Activated CD8-positive, alpha-beta memory T cell treated with anti-CD3 and anti-CD28 coated beads for 24 hours (primary cell): Measurements from ENCODE around the gene RBM47.

ENCODE experiments used
- DNase-seq: peaks from one replicate; pipeline ENCODE4 v3.0.0-alpha.2; 2020

RBM47 gene

DNA sequence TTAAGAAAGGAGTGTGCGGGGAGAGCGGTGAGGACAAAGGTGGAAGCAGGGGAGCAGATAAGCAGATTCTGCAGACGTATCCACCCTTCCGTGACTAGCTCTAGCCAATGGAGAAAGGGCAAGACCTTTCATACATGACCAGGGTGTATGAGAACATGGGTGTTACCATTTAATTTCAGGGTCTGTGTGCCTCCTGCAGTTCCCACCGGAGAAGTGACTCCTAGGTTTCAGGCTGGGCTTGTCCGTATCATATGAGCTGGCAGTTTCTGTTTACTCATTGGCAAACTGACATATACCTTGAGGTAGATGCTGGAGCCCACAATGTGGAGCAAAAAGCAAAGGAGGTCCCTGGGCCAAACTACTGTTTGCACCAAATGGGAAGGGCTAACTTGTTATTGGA, 6.8 kb downstream of the RBM47 start:
- no peak for DNase-seq

DNA sequence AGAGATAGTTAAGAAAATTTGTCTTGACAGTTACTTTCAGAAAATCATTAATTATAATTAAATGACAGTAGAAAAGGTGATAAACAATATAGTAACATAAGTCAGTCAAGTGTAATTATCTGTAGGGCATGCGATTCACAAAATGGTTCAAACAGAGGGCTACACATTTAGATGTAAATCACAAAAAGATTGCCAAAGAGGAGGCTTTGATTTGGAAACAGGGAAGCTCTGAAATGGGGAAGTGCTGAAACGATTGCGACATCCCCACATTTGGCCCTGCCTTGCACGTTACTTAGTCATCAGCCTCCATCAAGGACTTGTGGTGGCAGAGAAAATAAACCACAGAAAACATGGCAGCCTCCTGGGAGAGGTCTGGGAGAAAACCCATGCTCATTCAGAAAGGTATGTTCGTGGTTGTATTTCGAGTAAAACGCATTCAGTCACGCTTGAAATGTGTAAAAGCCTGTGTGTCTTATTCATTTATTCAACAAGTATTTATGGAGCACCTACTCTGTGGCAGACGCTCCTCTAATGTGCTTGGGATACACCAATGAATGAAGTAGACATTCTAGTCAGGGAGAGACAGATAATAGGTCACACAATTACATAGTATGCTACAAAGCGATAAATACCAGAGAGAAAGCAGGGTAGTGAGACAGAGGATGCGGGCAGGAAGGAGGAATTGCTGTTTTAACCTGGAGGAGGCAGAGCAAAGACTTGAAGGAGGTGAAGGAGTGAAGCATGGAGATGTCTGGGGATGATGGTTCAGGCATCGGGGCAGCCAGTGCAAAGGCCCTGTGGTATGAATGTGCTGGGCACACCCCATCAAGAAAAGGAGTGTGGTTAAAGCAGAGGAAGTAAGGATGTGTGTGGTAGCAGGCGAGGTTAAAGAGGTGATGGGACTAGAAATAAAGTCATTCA, 7.8 kb downstream of the RBM47 start:
- no peak for DNase-seq

DNA sequence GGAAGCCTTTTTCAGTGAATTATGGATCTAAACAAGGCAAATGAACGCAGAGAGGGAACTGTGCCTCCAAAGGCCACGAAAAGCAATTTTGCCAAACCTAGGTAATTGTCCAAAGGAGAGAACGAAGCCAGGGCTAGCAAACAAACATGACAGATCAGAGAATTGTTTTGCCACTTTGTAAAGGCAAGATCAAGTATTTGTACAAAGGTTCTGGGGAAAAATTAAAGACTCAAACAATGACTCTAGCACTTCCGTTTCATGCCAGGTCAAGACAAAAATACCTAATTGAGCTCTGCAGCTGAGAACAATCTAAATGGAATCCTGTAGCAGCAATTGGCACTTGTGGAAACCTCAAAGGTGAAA, 8.5 kb downstream of the RBM47 start:
- DNase-seq: no peak

DNA sequence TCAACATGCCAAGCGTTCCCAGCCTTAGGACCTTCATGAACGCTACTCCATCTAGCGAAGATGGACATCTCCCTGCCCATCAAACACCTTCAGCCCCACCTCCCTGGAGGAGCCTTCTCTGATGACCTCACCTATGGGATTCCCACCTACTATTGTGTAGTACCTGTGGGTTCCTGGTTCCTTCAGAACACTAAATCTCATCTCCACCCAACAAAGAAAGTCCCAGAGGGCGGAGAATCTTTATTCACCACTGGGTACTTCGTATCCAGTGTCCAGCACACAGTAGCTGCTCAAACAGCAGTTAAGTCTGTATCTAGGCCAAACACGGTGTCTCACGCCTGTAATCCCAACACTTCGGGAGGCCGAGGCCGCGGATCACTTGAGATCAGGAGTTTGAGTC, 10.1 kb downstream of the RBM47 start:
- no peak for DNase-seq

DNA sequence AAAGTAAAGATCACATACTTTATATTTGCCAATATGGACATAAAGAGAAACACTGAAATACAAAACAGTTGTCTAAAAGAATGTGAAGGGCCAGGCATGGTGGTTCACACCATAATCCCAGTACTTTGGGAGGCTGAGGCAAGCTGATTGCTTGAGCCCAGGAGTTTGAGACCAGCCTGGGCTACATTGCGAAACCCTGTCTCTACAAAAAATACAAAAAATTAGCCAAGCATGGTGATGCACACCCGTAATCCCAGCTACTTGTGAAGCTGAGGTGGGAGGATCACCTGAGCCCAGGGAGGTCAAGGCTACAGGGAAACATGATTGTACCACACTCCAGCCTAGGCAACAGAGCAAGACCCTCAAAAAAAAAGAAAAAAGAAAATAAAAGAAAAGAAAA, 11.8 kb downstream of the RBM47 start:
- DNase-seq: no peak

DNA sequence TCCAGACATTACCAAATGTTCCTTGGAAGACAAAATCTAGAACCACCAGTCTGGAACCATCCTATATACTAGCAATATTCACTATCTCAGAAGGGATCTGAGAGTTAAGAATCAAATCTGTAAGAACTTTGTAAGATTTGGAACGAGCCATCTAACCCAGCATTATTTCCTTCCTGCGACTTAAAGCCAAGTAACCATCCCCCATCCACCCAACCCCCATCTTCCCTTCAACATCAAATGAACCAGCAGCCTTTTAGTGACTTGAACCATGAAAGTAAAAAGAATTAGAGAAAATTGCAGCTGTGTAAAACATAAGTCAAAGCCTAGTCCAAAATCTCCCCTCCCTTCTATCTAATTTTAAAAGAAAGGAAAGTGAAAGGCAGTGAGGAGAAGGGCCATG, 15.6 kb downstream of the RBM47 start:
- DNase-seq: no peak

DNA sequence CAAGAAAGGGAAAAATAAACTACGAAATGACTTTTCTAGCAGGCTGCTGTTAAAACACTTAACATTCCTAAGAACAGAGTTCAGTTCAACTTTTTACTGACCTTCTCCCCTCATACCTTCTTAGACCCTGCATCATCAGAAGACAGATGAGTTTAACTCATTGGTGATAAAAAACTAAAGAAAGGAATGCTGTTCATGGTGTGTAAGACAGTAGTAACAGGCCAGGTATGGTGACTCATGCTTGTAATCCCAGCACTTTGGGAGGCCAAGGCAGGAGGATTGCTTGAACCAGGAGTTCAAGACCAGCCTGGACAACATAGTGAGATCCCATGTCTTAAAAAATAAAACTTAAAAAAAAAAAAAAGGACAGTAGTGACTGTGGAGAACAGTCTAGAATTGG, 16.2 kb downstream of the RBM47 start:
- DNase-seq: no peak

DNA sequence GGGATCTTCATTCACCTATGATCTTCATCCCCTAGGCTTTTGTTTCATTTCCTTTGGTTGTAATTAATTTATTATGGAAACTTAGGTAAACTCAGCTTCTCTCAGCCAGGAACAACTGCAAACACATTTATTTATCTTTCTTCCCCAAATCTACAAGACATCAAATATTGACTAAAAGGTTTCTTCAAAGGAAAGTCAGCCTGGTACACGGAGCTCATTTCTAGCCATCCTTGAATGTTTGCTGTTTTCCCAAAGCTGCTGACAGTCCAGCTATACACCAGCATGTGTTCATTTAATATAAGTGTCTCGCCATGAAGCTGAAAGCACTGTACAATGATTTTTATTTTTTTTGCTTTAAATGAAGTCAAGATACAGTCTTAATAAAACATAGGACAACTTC, 16.8 kb downstream of the RBM47 start:
- no peak for DNase-seq

DNA sequence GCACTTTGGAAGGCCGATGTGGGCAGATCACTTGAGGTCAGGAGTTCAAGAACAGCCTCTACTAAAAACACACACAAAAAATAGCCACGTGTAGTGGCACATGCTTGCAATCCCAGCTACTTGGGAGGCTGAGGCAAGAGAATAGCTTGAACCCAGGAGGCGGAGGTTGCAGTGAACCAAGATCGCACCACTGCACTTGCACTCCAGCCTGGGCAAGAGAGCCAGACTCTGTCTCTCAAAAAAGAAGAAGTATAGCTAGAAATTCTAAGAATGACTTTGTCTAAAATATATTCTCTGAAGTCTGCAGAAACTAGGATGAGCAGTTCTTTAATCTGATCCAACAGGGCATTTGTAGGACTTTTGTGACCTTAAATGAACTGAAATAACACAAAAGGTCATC, 17.4 kb downstream of the RBM47 start:
- no peak for DNase-seq

DNA sequence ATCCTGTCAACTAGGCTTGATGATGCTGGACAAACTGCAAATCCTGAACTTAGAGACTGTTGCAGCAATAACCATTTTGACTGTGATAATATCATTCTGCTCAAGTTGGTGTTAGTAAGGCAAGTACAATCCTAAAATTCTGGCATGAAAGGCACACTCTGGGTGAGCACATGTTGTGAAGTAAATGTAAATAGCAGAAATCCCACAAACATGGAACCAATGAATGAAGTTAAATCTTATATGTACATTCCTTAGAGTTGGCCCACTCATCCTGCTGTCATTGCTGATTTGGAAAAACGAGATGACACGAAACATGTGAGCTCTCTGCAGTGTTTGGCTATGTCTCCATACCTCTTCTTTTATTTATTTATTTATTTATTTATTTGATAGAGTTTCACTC, 21.0 kb downstream of the RBM47 start:
- no peak for DNase-seq

DNA sequence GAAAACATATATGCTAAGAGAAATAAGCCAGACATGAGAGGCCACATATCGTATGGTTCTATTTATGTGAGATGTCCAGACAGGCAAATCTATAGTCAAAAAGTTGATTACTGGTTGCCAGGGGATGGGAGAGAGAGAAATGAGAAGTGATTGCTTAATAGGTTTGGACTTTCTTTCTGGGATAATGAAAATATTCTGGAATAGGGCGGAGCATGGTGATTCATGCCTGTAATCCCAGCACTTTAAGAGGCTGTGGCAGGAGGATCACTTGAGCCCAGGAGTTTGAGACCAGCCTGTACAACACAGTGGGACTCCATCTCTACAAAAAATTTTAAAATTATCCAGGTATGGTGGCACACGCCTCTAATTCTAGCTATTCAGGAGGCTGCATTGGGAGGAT, 22.4 kb downstream of the RBM47 start:
- DNase-seq: no peak

DNA sequence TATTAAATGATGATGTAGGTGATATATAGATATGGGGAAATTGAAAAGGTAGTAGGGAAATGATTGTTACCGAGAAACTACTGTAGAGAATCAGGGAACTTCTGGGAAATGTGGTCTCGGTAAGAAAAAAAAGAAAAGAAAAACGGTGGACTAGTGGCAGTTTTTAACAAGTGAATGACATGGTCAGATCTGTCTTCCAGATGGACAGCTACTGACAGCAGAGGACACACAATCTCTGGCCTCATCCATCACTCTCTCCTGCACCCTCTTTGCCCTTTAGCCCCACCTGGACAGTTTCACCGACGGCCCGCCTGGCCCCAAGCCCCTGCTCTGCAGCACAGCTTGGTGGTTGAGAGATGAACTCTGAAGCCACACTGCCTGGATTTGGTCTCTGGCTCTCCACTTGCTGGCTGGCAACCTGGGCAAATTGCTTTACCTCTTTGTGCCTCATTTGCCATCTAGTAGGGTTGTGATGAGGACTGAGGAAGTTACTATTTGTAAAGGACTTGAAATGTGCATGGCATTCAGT, 23.4 kb downstream of the RBM47 start:
- DNase-seq: no peak

DNA sequence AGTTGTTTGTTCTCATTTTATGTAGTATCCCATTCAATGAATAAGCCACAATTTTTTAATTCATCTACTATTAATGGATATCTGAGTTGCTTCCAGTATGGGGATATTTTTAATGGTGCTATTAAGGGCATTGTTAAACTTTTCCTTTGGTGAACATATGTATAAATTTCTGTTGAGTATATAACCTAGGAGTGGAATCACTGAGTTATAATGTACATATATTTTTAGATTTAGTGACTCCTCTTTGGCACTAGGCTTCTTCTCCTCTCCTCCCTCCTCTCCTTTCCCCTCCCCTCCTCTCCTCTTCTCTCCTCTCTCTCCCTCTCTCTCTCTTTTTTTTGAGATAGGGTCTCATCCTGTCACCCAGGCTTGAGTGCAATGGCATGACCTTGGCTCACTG, 26.4 kb downstream of the RBM47 start:
- DNase-seq: no peak

DNA sequence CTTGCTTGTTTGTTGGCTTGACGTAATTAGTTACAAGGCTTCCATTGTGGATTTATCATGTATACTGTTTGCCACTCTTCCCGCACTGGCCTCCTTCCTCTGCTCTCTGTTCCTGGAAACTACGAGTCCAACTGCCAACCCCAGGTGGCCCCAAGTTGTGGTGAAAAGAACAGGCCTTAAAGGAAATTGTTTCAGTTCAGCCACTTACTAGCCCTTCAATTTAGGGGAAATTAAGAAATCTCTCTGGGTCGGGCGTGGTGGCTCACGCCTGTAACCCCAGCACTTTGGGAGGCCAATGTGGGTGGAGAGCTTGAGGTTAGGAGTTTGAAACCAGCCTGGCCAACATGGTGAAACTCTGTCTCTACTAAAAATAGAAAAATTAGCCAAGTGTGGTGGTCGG, 28.0 kb downstream of the RBM47 start:
- DNase-seq: no peak

DNA sequence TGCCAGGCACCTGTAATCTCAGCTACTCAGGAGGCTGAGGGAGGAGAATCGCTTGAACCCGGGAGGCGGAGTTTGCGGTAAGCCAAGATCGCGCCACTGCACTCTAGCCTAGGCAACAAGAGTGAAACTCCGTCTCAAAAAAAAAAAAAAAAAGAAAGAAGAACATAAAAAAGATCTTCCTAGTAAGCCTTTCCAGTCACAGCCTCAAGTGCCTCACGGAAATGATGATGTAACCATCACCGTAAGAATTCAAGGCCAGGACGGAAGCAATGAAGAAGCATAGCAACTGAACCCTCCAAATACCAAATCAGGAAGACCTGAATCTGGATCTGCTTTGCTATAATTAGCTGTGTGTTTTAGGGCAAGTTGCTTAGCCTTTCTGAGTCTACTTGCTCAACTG, 28.8 kb downstream of the RBM47 start:
- DNase-seq: no peak

DNA sequence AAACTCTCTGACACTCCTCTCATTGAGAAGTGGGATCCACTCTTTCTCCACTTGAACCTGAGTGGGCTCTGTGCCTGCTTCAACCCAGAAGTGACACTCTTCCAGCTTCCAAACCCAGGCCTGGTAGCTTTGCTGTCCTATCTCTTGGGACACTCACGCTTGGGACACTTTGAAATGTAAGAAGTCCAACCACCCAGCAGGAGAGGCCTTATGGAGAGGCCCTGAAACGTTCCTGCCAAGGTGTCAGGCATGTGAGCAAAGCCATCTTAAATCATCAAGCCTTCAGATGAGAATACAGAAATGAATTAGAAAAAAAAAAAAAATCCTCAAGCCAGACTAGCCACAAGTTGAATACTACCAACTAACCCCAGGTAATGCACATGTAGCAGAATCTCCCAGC, 30.2 kb downstream of the RBM47 start:
- no peak for DNase-seq

DNA sequence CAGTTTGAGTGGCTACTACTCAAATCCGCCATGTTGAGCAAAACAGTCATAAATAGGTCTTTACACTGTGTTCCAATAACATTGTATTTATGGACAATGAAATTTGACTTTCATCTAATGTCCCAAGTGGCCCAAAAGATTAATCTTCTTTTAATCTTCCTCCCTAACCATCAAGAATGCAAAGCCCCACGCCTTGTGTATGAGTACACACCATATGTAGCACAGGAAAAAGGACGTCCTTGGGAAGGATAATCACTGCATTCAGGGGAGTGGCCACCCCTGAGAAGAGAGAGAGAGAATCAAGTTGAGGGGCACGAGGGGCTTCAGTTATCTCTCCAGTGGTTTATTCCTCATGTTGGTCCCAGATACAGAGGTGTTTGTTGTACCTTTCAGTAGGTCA, 33.1 kb downstream of the RBM47 start:
- no peak for DNase-seq

DNA sequence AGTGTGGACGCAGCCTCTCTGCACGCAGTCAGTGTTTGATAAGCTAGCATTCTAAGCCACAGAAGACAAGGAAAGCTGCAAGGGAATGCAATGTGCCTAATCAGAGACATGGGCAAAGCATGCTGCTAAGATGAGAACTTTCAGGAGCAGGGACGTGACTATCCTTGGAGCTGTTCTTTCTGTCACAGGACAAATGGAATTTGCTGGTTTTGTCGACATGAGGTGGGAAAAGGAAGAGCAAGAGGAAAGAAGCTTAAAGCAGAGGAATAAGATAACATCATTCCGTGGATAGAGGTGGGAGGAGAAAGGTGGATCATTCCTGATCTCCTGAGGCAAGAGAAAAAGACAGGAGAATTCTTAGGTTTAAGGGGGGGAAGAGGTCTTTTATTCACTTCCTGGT, 33.7 kb downstream of the RBM47 start:
- no peak for DNase-seq

DNA sequence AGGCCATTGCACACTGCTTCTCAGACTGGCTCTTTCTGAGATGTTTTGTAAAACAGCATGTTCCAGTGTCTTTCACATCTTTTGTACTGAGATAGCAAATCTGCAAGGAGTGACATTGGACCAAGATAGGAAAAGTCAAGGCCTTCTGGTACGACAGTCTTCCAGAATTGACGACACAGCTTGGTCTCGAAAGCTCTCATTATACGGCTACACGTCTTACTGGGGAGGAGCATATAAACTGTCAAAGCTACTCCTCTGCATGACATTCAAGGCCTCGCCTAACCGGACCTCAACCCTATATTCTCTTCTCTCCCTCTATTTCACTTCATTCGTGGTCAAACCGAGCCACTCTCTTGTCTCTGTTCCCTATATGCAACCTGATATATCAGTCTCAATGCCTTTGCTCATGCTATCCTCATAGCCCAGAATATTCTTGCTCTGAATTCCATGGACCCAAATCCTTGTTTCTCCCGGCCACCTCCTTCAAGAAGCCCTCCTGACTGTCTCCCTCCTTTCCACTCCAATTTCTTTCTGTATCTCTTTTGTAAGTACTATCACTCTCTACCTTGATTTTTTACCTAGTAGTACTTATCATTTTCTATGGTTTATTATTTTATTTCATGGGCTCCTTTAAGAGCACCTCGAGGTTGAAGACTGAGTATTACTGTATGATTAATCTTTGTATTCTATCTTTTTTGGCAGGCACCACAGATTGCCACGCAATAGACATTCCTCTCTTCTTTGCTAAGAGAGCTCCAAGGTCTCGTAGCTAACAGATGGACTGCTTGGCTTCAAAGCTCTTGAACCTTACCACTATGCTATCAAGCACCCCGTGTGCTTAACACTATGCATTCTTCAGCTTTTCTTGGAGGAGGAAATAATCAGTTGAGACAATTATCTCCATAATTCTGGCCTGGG, 35.1 kb downstream of the RBM47 start:
- DNase-seq: no peak

DNA sequence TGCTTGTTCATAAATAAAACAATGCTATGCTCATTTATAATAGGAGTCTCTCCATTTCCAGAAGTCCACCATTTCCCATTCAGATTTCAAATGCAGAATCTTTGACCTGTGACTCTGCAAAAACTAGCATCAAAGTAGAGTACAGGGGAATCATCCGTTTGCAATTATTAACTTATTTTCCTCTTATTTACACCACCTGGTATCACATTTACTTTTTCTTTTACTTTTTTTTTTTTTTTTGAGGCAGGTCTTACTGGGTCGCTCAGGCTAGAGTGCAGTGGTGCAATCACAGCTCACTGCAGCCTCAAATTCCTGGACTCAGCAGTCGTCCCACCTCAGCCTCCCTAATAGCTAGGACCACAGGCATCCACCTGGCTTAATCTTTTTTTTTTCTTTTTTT, 37.6 kb downstream of the RBM47 start:
- DNase-seq: no peak

DNA sequence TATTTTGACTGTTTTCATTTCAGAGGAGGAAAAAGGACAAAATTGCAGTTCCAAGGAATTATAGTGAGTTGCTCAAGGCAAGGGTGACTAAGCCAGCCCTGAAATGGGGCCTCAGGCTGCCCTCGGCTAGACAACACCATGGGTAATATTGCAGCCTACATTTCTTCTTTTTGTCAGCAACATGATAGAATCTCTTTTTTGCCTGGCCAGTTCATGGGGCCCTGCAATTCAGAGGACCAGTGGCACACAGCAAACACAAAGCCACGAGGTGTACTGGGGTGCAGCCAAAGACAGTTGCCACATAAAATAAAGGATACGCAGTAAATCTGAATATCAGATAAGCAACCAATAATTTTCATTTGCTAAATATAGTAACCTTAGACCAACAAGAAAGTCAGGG, 41.8 kb downstream of the RBM47 start:
- DNase-seq: no peak

DNA sequence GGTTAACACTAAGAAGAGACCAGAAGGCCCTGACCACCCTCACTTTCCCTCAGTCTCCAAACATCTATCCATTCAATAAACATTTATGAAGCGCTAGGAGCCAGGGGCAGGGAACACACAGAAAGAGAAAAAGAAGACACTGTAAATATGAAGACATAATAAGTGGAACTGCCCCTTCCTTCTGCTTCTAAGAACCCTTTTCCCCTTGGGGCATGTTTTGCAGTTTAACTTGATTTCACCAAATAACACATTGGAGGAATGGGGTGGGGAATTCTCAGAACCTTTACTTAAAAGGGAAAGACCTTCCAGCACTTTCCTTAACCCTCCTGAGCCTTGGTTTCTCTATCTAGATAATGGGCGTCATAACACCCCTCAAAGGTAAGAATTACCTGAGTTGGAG, 42.3 kb downstream of the RBM47 start:
- no peak for DNase-seq

DNA sequence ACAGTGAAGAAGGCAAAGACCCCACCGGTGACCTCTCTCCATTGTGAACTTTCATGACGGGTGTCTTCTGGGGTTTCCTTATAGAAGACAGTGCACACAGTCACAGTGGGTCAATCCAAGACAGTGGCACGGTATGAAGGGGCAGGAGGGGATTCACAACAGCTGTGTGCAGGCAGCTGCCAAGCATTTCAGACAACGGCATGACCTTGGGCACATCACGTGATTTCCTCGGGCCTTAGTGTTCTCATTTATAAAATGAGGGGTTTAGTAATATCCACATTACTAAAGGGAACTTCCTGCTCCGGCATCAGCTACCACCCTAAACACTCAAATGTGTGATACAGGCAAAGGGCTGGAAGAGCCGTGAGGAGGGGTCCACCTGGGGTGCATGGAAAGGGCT, 42.9 kb downstream of the RBM47 start:
- no peak for DNase-seq

DNA sequence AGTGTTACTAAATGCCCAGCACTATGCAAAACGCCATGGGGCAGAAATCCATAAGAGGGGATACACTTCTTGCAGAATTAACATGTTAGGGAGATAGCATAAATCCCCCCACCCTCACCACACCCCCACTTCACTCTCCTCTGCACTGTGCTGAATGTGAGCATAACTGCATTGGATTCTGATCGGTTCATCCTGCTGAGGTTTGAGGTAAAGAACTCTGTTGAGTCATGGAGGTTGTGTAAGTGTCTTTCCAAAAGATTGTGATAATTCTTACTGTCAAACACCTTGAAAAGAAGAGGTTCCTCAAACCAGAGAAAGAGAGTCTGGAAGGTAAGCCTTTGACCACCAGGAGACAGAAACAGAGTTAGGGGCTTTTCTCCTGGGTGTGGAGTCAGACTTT, 43.6 kb downstream of the RBM47 start:
- no peak for DNase-seq
